ENCODE results near the gene TMEM18. TPM values are rescaled to one million over a fixed set of nuclear protein-coding genes. Genes with fewer than 3 reads are reported as not detected.
A peak's percentile ranks its signal among the peaks of the same experiment; 100 is the strongest.

The TMEM18 gene
- total and polyA plus RNA-seq, 2 of the 13 experiments (the other 11 are each of a cell fraction or from before 2014, with no cell fraction given) = 45.9 to 49.4 TPM

DNA sequence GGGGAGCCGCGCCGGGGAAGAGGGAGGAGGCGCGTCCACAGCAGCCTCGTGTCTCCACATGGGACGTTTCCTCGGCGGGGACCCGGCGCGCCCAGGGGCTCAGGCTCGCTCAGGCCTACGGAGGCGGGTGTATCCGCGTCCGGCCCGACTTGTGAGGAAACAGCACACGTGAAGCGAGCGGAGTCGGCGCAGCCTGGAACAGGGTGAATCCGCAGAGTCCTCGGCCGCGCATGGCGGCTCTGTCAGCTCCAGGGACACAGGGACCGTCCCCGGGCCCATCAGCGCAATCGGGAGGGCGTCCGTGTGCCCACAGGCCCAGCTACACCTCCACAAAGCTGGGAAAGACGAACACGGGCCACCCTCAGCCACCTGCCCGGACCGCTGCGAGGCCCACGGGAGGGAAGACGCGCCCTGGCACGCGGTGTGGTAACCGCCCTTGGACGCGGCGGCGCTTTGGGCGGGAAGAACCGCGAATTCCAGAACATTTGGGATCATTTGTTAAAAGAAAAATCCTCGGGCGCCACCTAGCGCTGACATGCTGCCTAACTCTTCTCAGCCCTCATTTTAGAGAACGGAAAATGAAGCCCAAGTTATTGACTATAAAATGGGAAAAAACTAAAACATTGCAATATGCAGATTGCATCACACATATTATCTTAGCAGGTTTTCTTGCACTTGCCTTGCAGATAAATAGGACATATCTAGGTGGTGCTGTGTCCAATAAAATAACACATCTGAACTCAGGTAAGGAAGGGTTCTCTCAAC lies 40.4 kb downstream of the TMEM18 start (continued):
- TF ChIP-seq, protein P1, sequence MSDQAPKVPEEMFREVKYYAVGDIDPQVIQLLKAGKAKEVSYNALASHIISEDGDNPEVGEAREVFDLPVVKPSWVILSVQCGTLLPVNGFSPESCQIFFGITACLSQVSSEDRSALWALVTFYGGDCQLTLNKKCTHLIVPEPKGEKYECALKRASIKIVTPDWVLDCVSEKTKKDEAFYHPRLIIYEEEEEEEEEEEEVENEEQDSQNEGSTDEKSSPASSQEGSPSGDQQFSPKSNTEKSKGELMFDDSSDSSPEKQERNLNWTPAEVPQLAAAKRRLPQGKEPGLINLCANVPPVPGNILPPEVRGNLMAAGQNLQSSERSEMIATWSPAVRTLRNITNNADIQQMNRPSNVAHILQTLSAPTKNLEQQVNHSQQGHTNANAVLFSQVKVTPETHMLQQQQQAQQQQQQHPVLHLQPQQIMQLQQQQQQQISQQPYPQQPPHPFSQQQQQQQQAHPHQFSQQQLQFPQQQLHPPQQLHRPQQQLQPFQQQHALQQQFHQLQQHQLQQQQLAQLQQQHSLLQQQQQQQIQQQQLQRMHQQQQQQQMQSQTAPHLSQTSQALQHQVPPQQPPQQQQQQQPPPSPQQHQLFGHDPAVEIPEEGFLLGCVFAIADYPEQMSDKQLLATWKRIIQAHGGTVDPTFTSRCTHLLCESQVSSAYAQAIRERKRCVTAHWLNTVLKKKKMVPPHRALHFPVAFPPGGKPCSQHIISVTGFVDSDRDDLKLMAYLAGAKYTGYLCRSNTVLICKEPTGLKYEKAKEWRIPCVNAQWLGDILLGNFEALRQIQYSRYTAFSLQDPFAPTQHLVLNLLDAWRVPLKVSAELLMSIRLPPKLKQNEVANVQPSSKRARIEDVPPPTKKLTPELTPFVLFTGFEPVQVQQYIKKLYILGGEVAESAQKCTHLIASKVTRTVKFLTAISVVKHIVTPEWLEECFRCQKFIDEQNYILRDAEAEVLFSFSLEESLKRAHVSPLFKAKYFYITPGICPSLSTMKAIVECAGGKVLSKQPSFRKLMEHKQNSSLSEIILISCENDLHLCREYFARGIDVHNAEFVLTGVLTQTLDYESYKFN (CRISPR knock-in tag; conservative IDR thresholded peaks at IDR 0.05) = no peak
- no peak for TF ChIP-seq ZNF496 (CRISPR knock-in tag; IDR thresholded peaks at IDR 0.05; ENCODE audit: insufficient replicate concordance)
- 0 out of 2 replicates have a peak, but pooled peaks have one; percentile 27 for TF ChIP-seq GMEB1 (CRISPR knock-in tag; IDR thresholded peaks at IDR 0.05; ENCODE audit: borderline replicate concordance)
- no peak for TF ChIP-seq ZNF530 (CRISPR knock-in tag; IDR thresholded peaks at IDR 0.05; ENCODE audit: low read depth)
- TF ChIP-seq ZNF367 (CRISPR knock-in tag; IDR thresholded peaks at IDR 0.05; ENCODE audit: borderline replicate concordance) = no peak
- no peak for TF ChIP-seq ZFP37 (CRISPR knock-in tag; IDR thresholded peaks at IDR 0.05; ENCODE audit: borderline replicate concordance)
- TF ChIP-seq TRIM24 (CRISPR knock-in tag; IDR thresholded peaks at IDR 0.05) = peak; percentile 41; the same call in 1 of the 2 replicates
- no peak for TF ChIP-seq ZNF224 (CRISPR knock-in tag; IDR thresholded peaks at IDR 0.05)
- TF ChIP-seq NFAT5 (CRISPR knock-in tag; IDR thresholded peaks at IDR 0.05) = peak; percentile 68; the same call in 1 of the 2 replicates
- no peak for TF ChIP-seq MLX (CRISPR knock-in tag; IDR thresholded peaks at IDR 0.05)
- no peak for TF ChIP-seq PHF8 (CRISPR knock-in tag; IDR thresholded peaks at IDR 0.05)
- no peak for TF ChIP-seq NFE2L2 (IDR thresholded peaks at IDR 0.05; ENCODE audit: low read length)
- peak; percentile 97 for TF ChIP-seq ZNF547 (CRISPR knock-in tag; IDR thresholded peaks at IDR 0.05)
- TF ChIP-seq, protein P2, sequence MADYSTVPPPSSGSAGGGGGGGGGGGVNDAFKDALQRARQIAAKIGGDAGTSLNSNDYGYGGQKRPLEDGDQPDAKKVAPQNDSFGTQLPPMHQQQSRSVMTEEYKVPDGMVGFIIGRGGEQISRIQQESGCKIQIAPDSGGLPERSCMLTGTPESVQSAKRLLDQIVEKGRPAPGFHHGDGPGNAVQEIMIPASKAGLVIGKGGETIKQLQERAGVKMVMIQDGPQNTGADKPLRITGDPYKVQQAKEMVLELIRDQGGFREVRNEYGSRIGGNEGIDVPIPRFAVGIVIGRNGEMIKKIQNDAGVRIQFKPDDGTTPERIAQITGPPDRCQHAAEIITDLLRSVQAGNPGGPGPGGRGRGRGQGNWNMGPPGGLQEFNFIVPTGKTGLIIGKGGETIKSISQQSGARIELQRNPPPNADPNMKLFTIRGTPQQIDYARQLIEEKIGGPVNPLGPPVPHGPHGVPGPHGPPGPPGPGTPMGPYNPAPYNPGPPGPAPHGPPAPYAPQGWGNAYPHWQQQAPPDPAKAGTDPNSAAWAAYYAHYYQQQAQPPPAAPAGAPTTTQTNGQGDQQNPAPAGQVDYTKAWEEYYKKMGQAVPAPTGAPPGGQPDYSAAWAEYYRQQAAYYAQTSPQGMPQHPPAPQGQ (CRISPR knock-in tag; IDR thresholded peaks at IDR 0.05; ENCODE audit: borderline replicate concordance) = peak; percentile 72; the same call in 1 of the 2 replicates
- no peak for TF ChIP-seq ZNF678 (CRISPR knock-in tag; IDR thresholded peaks at IDR 0.05)

Measured in HepG2 (cell line).